ENCODE measurements around the gene PUM2. TPM values are rescaled to one million over a fixed set of nuclear protein-coding genes. Genes with fewer than 3 reads are reported as not detected.

Gene PUM2
- total RNA-seq, 1 experiment from 2014 or later, result 104 TPM

GRCh38 chr2:20350041-20350712 is 467 bp downstream of the PUM2 start (continued):
- TF ChIP-seq IRF1 (CRISPR knock-in tag; IDR thresholded peaks at IDR 0.05) (peak; percentile 61; the same call in 1 of the 2 replicates), SP1 (CRISPR knock-in tag; conservative IDR thresholded peaks at IDR 0.05) (peak; percentile 42; the same call in 1 of the 2 replicates), NR1H2 (CRISPR knock-in tag; IDR thresholded peaks at IDR 0.05) (no peak), USF1 (CRISPR knock-in tag; IDR thresholded peaks at IDR 0.05) (no peak), ZNF232 (CRISPR knock-in tag; IDR thresholded peaks at IDR 0.05) (no peak), GTF2I (CRISPR knock-in tag; conservative IDR thresholded peaks at IDR 0.05) (no peak), HMGA2 (CRISPR knock-in tag; IDR thresholded peaks at IDR 0.05) (no peak), E2F1 (CRISPR knock-in tag; IDR thresholded peaks at IDR 0.05) (no peak), ZBTB43 (CRISPR knock-in tag; IDR thresholded peaks at IDR 0.05) (0 out of 2 replicates have a peak, but pooled peaks have one; percentile 28), OVOL2 (CRISPR knock-in tag; IDR thresholded peaks at IDR 0.05; ENCODE audit: borderline replicate concordance) (no peak), ZSCAN18 (CRISPR knock-in tag; IDR thresholded peaks at IDR 0.05) (no peak), ZNF121 (CRISPR knock-in tag; IDR thresholded peaks at IDR 0.05) (no peak), ELF4 (CRISPR knock-in tag; IDR thresholded peaks at IDR 0.05; ENCODE audit: low read depth) (no peak), HMGXB4 (CRISPR knock-in tag; IDR thresholded peaks at IDR 0.05) (peak; percentile 52; the same call in 1 of the 2 replicates), SMAD4 (CRISPR knock-in tag; IDR thresholded peaks at IDR 0.05) (peak; percentile 68; the same call in 1 of the 2 replicates), ESRRA (CRISPR knock-in tag; IDR thresholded peaks at IDR 0.05; ENCODE audit: borderline replicate concordance) (no peak), ARID4B (CRISPR knock-in tag; IDR thresholded peaks at IDR 0.05; ENCODE audit: borderline replicate concordance) (no peak; the same call in 1 of the 2 replicates), CBFB (CRISPR knock-in tag; IDR thresholded peaks at IDR 0.05; ENCODE audit: low read depth) (no peak), GABPB1 (CRISPR knock-in tag; IDR thresholded peaks at IDR 0.05) (peak; percentile 53), ZNF425 (CRISPR knock-in tag; conservative IDR thresholded peaks at IDR 0.05) (no peak), ETV6 (CRISPR knock-in tag; IDR thresholded peaks at IDR 0.05) (peak; percentile 56; the same call in 1 of the 2 replicates), TEAD4 (CRISPR knock-in tag; IDR thresholded peaks at IDR 0.05) (no peak), CTCF (IDR thresholded peaks at IDR 0.05) (no peak)
